ENCODE data around the gene MICA.
"Not testable (repeated sequence)": the region's sequence is repeated elsewhere in the genome, so short reads cannot be mapped to it uniquely, and the experiment has no call there.

The MICA gene

DNA sequence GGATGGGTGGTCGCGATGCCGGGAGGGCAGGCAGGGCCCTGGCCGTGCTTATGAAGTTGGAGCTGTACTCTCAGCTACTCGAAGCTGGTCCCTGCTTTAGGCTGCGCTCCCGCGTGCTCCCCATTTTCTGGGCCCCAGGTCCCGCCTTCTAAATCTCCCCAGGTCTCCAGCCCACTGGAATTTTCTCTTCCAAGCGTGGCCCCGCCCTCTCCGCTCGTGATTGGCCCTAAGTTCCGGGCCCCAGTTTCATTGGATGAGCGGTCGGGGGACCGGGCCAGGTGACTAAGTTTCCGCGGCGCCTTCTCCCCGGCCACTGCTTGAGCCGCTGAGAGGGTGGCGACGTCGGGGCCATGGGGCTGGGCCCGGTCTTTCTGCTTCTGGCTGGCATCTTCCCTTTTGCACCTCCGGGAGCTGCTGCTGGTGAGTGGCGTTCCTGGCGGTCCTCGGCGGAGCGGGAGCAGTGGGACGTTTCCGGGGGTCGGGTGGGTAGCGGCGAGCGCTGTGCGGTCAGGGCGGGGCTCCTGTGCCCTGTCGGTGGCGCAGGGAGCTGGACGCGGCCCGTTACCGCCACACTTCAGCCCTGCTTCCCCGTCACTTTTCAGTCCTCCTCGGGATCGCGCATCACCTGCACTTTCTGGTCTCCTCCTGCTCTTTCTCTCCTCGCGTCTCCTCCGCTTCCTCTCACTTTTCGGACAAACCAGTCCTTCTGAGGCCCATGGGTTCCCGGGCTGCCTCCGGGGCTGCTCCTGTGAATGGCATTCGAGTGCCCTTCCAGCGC, at the start of gene MICA:
Gene MICA, plus strand, starts transcription at position 313 of the 778 bp plus-strand sequence. Its CDS starts 38 bp downstream, at position 351.
- DNase-seq (ENCODE audit: low read depth) = peak; percentile 72

- DNase-seq (ENCODE audit: low read depth) = no peak
Measured at GRCh38 chr6:31354158-31354863, 49.1 kb upstream of the MICA start.

GRCh38 chr6:31354864-31355582, 48.4 kb upstream of the MICA start:
- DNase-seq (ENCODE audit: low read depth) = no peak

DNA sequence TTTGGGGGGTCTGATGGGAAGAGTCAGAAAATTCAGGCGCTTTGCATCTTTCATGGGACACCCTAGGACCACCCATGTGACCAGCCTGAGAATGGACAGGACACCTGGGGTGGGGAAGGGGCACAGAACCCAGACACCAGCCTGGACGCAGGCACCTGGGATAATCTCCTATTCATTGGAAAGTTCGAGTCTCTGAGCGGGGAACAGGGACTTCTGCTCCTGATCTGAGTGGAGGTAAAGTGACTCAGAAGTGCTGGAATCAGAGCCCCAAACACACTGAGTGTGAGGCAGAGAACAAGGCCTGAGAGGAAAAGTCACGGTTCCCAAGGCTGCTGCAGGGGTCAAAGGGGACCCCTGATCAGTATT, 47.8 kb upstream of the MICA start:
- DNase-seq (ENCODE audit: low read depth) = no peak

GRCh38 chr6:31356216-31356945, 47.0 kb upstream of the MICA start:
- peak; percentile 54 for DNase-seq (ENCODE audit: low read depth)

- DNase-seq (ENCODE audit: low read depth) = peak; percentile 85
Measured at GRCh38 chr6:31356946-31357466, 46.4 kb upstream of the MICA start, which contains the start of gene HLA-B. HLA-B (minus strand) TSS chr6:31357179; CDS start chr6:31357158, 21 bp downstream.

GRCh38 chr6:31357886-31358285, 45.5 kb upstream of the MICA start:
- DNase-seq (ENCODE audit: low read depth) = no peak

- DNase-seq (ENCODE audit: low read depth) = no peak
Measured at GRCh38 chr6:31358302-31358701, 45.1 kb upstream of the MICA start.

- DNase-seq (ENCODE audit: low read depth) = no peak
Measured at GRCh38 chr6:31359581-31359980, 43.8 kb upstream of the MICA start.

DNA sequence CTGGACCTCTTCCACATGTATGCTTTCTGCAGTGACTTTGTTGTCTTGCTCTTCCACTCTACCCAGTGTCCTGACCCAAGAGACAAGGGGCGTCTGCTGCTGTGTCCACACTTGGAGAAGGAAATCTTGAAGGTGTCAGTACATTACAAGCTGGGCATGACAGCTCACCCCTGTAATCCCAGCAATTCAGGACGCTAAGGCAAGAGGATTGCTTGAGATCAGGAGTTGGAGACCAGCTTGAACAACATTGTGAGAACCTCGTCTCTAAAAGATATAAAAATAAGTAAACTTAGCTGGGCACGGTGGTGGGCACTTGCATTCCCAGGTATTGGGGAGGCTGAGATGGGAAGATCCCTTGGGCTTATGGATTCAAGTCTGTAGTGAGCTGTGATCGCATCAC, 40.6 kb upstream of the MICA start:
- DNase-seq (ENCODE audit: low read depth) = no peak

- DNase-seq (ENCODE audit: low read depth) = no peak
Measured at GRCh38 chr6:31363811-31364210, 39.6 kb upstream of the MICA start.

GRCh38 chr6:31365864-31366263, 37.5 kb upstream of the MICA start:
- DNase-seq (ENCODE audit: low read depth) = no peak

DNA sequence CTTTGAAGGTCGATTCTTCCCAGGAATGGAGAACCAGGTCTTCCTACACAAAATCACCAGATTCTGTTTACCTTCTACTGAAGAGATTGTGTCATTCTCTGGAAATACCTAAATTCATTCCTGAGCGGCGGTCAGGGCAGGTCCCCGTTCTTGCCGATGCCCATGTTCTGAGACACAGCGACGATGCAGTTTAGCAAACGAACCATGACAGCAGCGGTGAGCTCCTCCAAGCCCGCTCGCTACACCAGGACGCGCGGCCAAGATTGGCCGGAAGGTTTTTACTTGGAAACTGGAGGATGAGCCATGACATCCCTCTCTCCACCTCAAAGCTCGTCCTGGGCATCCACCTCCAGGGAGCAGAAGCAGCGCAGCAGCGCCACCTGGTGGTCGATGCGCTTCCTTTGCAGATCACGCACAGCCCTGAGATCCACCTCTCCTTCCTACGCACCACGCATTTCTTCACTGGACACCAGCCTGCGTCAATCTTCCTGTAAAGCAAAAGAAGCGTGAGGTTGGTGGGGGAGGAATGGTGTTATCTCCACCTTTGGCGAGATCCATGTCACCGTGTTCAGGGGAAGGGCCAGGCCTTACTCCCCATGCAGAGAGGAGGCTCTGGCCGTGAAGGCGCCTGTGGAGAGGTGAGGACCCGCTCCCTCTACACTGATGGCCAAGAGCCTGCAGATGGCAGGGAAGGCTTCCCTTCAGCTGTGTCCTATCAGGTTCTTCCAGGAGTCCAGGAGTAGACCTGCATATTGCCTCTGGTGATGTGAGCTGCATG, 36.5 kb upstream of the MICA start:
- peak; percentile 83 for DNase-seq (ENCODE audit: low read depth)

DNA sequence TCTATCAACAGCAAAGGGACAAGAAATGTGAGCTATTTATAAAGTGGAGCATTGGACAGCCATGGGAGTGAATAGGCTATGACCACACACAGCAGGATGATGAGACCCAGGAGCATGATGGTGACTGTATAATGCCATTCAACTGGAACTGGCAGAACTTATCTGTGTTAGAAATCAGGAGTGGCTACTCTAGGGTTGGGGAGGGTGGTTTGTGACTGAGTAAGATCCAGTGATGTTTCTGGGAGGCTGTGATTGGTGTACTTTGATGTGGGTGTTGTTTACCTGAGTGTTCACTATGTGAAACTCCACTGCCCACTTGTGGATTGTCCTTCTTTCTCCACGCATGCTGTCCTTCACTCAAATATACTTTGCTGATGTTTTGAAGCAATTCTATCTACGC, 34.9 kb upstream of the MICA start:
- DNase-seq (ENCODE audit: low read depth) = no peak

DNA sequence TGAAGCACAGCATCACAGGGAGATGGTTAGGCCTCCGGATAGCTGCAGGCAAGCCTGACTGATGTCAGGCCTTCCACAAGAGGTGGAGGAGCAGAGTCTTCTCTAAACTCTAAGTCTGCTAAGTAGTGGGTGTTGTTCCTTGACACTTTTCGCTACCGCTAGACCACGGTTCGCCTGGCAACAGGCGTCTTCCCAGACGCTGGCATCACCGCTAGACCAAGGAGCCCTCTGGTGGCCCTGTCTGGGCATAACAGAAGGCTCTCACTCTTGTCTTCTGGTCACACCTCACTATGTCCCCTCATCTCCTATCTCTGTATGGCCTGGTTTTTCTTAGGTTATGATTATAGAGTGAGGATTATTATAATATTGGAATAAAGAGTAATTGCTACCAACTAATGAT, 29.3 kb upstream of the MICA start:
- DNase-seq (ENCODE audit: low read depth) = not testable (repeated sequence)

- no peak for DNase-seq (ENCODE audit: low read depth)
Measured at GRCh38 chr6:31375699-31376098, 27.7 kb upstream of the MICA start.

DNA sequence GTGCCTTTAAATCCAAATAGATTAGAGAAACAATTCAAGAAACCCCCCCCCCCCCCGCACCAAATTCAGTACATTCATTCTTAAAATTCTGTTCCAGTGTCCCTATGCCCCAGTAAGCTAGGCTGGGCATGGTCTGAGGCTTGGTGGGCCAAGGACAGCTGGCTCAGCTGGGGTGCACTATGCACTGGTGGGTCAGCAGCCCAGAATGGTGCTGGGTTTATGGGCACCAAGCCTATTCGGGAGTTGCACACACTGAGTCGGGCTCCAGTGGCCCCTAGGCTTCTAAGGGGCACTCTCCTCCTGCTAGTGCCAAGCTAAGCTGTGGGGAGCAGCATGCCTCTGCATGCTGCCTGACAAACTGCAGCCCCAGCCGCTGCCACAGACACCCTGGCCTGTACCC, 26.4 kb upstream of the MICA start:
- no peak for DNase-seq (ENCODE audit: low read depth)

- DNase-seq (ENCODE audit: low read depth) = no peak
Measured at GRCh38 chr6:31378062-31378720, 25.2 kb upstream of the MICA start.

GRCh38 chr6:31378721-31379103, 24.7 kb upstream of the MICA start:
- no peak for DNase-seq (ENCODE audit: low read depth)

GRCh38 chr6:31379850-31380249, 23.5 kb upstream of the MICA start:
- DNase-seq (ENCODE audit: low read depth) = no peak

- DNase-seq (ENCODE audit: low read depth) = no peak
Measured at GRCh38 chr6:31381666-31382065, 21.7 kb upstream of the MICA start.
